ENCODE measurements around the gene GRID1.

GRID1 gene

GRCh38 chr10:86249794-86250193 lies 116.8 kb downstream of the GRID1 start:
- no peaks in the 10 kb centered on the region for H3K36me3 ChIP-seq
- H3K27ac ChIP-seq = no peak overlapping the region
- no peaks in the 10 kb centered on the region for H3K4me1 ChIP-seq (ENCODE audit: control insufficient read depth in 1 of 2, insufficient read depth in 1 of 2, low read depth in 1 of 2, low read length in 1 of 2)
- no peak overlapping the region for H3K4me3 ChIP-seq (ENCODE audit: low read depth in 1 of 2, low read length in 1 of 2)
- H3K9me3 ChIP-seq = no peaks in the 10 kb centered on the region
- H3K27me3 ChIP-seq = no peaks in the 10 kb centered on the region
- TF ChIP-seq CTCF (IDR thresholded peaks at IDR 0.05) = no peak

- no peaks in the 10 kb centered on the region for H3K9me3 ChIP-seq
- no peak for TF ChIP-seq CTCF (IDR thresholded peaks at IDR 0.05)
- no peaks in the 10 kb centered on the region for H3K4me1 ChIP-seq (ENCODE audit: control insufficient read depth in 1 of 2, insufficient read depth in 1 of 2, low read depth in 1 of 2, low read length in 1 of 2)
- H3K4me3 ChIP-seq (ENCODE audit: low read depth in 1 of 2, low read length in 1 of 2) = no peak overlapping the region
- H3K27me3 ChIP-seq = no peaks in the 10 kb centered on the region
- H3K36me3 ChIP-seq = no peaks in the 10 kb centered on the region
- H3K27ac ChIP-seq = no peak overlapping the region
These were observed 118.5 kb downstream of the GRID1 start for GRCh38 chr10:86248062-86248461.

- no peak overlapping the region for H3K4me3 ChIP-seq (ENCODE audit: low read depth in 1 of 2, low read length in 1 of 2)
- no peaks in the 10 kb centered on the region for H3K27me3 ChIP-seq
- no peaks in the 10 kb centered on the region for H3K36me3 ChIP-seq
- no peak overlapping the region for H3K27ac ChIP-seq
- TF ChIP-seq CTCF (IDR thresholded peaks at IDR 0.05) = no peak
- H3K9me3 ChIP-seq = no peaks in the 10 kb centered on the region
- H3K4me1 ChIP-seq (ENCODE audit: control insufficient read depth in 1 of 2, insufficient read depth in 1 of 2, low read depth in 1 of 2, low read length in 1 of 2) = no peaks in the 10 kb centered on the region
These were observed 119.0 kb downstream of the GRID1 start for GRCh38 chr10:86247588-86247987.

GRCh38 chr10:86247073-86247472 lies 119.5 kb downstream of the GRID1 start:
- Histone ChIP-seq H3K9me3 (no peaks in the 10 kb centered on the region), H3K27me3 (no peaks in the 10 kb centered on the region), H3K27ac (no peak overlapping the region), H3K36me3 (no peaks in the 10 kb centered on the region), H3K4me3 (ENCODE audit: low read depth in 1 of 2, low read length in 1 of 2) (no peak overlapping the region), H3K4me1 (ENCODE audit: control insufficient read depth in 1 of 2, insufficient read depth in 1 of 2, low read depth in 1 of 2, low read length in 1 of 2) (no peaks in the 10 kb centered on the region)
- TF ChIP-seq CTCF (IDR thresholded peaks at IDR 0.05) = no peak

GRCh38 chr10:86246279-86246940 lies 120.2 kb downstream of the GRID1 start:
- H3K27me3 ChIP-seq = no peaks in the 10 kb centered on the region
- H3K36me3 ChIP-seq = no peaks in the 10 kb centered on the region
- H3K4me3 ChIP-seq (ENCODE audit: low read depth in 1 of 2, low read length in 1 of 2) = no peak overlapping the region
- H3K9me3 ChIP-seq = no peaks in the 10 kb centered on the region
- TF ChIP-seq CTCF (IDR thresholded peaks at IDR 0.05) = no peak
- H3K4me1 ChIP-seq (ENCODE audit: control insufficient read depth in 1 of 2, insufficient read depth in 1 of 2, low read depth in 1 of 2, low read length in 1 of 2) = no peaks in the 10 kb centered on the region
- H3K27ac ChIP-seq = no peak overlapping the region
